ENCODE measurements around the gene RFX3.
A peak's percentile ranks its signal among the peaks of the same experiment; 100 is the strongest.

RFX3 gene

GRCh38 chr9:3186751-3187150 lies 339.1 kb downstream of the RFX3 start:
- TF ChIP-seq CTCF (conservative IDR thresholded peaks at IDR 0.05; ENCODE audit: low read depth, low read length) = no peak
- no peak overlapping the region for H3K4me3 ChIP-seq (ENCODE audit: low read length)
- DNase-seq (ENCODE audit: low read depth) = no peak

GRCh38 chr9:3181049-3181953 lies 344.5 kb downstream of the RFX3 start:
- DNase-seq (ENCODE audit: low read depth) = peak; percentile 16
- TF ChIP-seq CTCF (conservative IDR thresholded peaks at IDR 0.05; ENCODE audit: low read depth, low read length) = peak; percentile 74
- peak overlapping the region; percentile 54 for H3K4me3 ChIP-seq (ENCODE audit: low read length)

GRCh38 chr9:3180696-3181048 lies 345.1 kb downstream of the RFX3 start:
- peak overlapping the region; percentile 54 for H3K4me3 ChIP-seq (ENCODE audit: low read length)
- no peak for TF ChIP-seq CTCF (conservative IDR thresholded peaks at IDR 0.05; ENCODE audit: low read depth, low read length)
- DNase-seq (ENCODE audit: low read depth) = no peak

- no peak overlapping the region for H3K4me3 ChIP-seq (ENCODE audit: low read length)
- no peak for TF ChIP-seq CTCF (conservative IDR thresholded peaks at IDR 0.05; ENCODE audit: low read depth, low read length)
- DNase-seq (ENCODE audit: low read depth) = no peak
Measured at GRCh38 chr9:3179711-3180110, 346.1 kb downstream of the RFX3 start.

GRCh38 chr9:3177936-3178335 lies 347.9 kb downstream of the RFX3 start:
- no peak for TF ChIP-seq CTCF (conservative IDR thresholded peaks at IDR 0.05; ENCODE audit: low read depth, low read length)
- H3K4me3 ChIP-seq (ENCODE audit: low read length) = no peak overlapping the region
- no peak for DNase-seq (ENCODE audit: low read depth)

- H3K4me3 ChIP-seq (ENCODE audit: low read length) = no peak overlapping the region
- no peak for TF ChIP-seq CTCF (conservative IDR thresholded peaks at IDR 0.05; ENCODE audit: low read depth, low read length)
- DNase-seq (ENCODE audit: low read depth) = no peak
Measured at GRCh38 chr9:3177146-3177761, 348.5 kb downstream of the RFX3 start.

GRCh38 chr9:3173374-3173773 lies 352.4 kb downstream of the RFX3 start:
- DNase-seq (ENCODE audit: low read depth) = no peak
- no peak for TF ChIP-seq CTCF (conservative IDR thresholded peaks at IDR 0.05; ENCODE audit: low read depth, low read length)
- H3K4me3 ChIP-seq (ENCODE audit: low read length) = no peak overlapping the region

All from retinal pigment epithelial cell (primary cell).